ENCODE data around the gene SUCO. TPM values are rescaled to one million over a fixed set of nuclear protein-coding genes. Genes with fewer than 3 reads are reported as not detected.

SUCO gene
- polyA plus RNA-seq, 1 of the 3 experiments (the other 2 are of a cell fraction), result 5.4 TPM

- Histone ChIP-seq H3K4me2 (no peak overlapping the region), H2AFZ (ENCODE audit: low read depth) (no peak overlapping the region), H3K27ac (ENCODE audit: low read depth in 2 of 2, low read length in 1 of 2) (no peak overlapping the region), H3K4me3 (ENCODE audit: low read depth in 2 of 2, low read length in 1 of 2) (no peak overlapping the region), H3K9me2 (no peaks in the 10 kb centered on the region), H3K79me2 (ENCODE audit: insufficient read depth) (peaks cover 4% of the 10 kb centered on the region; the same call in 1 of the 2 replicates), H3K4me1 (ENCODE audit: control insufficient read depth in 1 of 2, insufficient read depth in 2 of 2, low read depth in 1 of 2, low read length in 1 of 2) (no peaks in the 10 kb centered on the region; a peak in 2 of 4 replicates), H3K27me3 (ENCODE audit: insufficient read depth) (no peaks in the 10 kb centered on the region), H4K20me1 (ENCODE audit: insufficient read depth) (no peaks in the 10 kb centered on the region), H3K9ac (no peak overlapping the region), H3F3A (replicated peaks; ENCODE audit: insufficient read depth) (no peaks in the 10 kb centered on the region), H3K36me3 (replicated peaks in 1 of 2; ENCODE audit: control insufficient read depth in 1 of 2, insufficient read depth in 2 of 2, low read length in 1 of 2) (peaks cover 49 to 60% of the 10 kb centered on the region in 2 experiments), H3K9me3 (no peaks in the 10 kb centered on the region)
- POLR2A ChIA-PET, result no interaction called here
- CTCF ChIA-PET, result interaction anchor here (0.8 to 4.7 kb wide), 2 partner anchors 26 to 111 kb away, joined by 4 to 20 read pairs; no protein-coding TSS in a partner anchor
- 98% methylated on average over 4 of the region's 4 CpGs for WGBS (ENCODE audit: low lambda C conversion rate)
- TF ChIP-seq GATA2 (CRISPR knock-in tag; IDR thresholded peaks at IDR 0.05), result no peak
- no peak for TF ChIP-seq FOSL2 (IDR thresholded peaks at IDR 0.05; ENCODE audit: borderline replicate concordance, low read depth)
- TF ChIP-seq TAF1 (IDR thresholded peaks at IDR 0.05; ENCODE audit: borderline replicate concordance, low read depth, low read length), result no peak
- no peak for TF ChIP-seq EP300 (IDR thresholded peaks at IDR 0.05; ENCODE audit: borderline replicate concordance in 1 of 2, low read depth in 1 of 2, low read length in 1 of 2)
- no peak for TF ChIP-seq RFX5 (IDR thresholded peaks at IDR 0.05; ENCODE audit: low read length)
- TF ChIP-seq CHD2 (IDR thresholded peaks at IDR 0.05; ENCODE audit: low read length, partially characterized antibody), result no peak
- TF ChIP-seq NRF1 (IDR thresholded peaks at IDR 0.05; ENCODE audit: low read depth, low read length), result no peak
- TF ChIP-seq TEAD4 (IDR thresholded peaks at IDR 0.05; ENCODE audit: borderline replicate concordance, insufficient read depth), result no peak
- TF ChIP-seq RXRA (IDR thresholded peaks at IDR 0.05; ENCODE audit: borderline replicate concordance, low read depth), result no peak
- TF ChIP-seq, protein P1, sequence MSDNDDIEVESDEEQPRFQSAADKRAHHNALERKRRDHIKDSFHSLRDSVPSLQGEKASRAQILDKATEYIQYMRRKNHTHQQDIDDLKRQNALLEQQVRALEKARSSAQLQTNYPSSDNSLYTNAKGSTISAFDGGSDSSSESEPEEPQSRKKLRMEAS (IDR thresholded peaks at IDR 0.05; ENCODE audit: low read depth), result no peak
- no peak for TF ChIP-seq NFIC (IDR thresholded peaks at IDR 0.05; ENCODE audit: borderline replicate concordance)
- TF ChIP-seq FOXM1 (IDR thresholded peaks at IDR 0.05; ENCODE audit: low read depth), result no peak
- TF ChIP-seq, protein P2, sequence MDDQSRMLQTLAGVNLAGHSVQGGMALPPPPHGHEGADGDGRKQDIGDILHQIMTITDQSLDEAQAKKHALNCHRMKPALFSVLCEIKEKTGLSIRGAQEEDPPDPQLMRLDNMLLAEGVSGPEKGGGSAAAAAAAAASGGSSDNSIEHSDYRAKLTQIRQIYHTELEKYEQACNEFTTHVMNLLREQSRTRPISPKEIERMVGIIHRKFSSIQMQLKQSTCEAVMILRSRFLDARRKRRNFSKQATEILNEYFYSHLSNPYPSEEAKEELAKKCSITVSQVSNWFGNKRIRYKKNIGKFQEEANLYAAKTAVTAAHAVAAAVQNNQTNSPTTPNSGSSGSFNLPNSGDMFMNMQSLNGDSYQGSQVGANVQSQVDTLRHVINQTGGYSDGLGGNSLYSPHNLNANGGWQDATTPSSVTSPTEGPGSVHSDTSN (IDR thresholded peaks at IDR 0.05), result no peak
- TF ChIP-seq ZBTB33 (IDR thresholded peaks at IDR 0.05; ENCODE audit: borderline replicate concordance, low read depth), result no peak
- no peak for TF ChIP-seq JUND (IDR thresholded peaks at IDR 0.05)
- DNase-seq, result no peak
These were observed 75.2 kb downstream of the SUCO start for GRCh38 chr1:172608098-172608601.

DNA sequence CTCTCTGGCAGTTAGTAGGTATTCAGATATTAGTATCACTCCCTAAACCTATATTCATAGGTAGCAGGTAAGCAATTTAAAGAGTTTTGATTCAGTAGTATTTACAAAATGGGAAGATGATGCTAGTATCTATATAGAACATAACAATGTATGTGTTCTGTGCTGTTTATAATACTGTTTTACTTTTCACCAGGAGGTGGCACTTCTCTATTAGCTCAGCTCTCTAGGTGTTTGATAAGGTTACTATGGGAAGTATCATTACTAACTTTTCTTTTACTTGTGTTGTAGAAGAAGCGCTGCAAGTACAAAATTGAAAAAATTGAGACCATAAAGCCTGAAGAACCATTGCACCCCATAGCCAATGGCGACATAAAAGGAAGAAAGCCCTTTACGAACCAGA, 76.6 kb downstream of the SUCO start:
- H3K9me3 ChIP-seq, result no peaks in the 10 kb centered on the region
- no peaks in the 10 kb centered on the region for H3F3A ChIP-seq (replicated peaks; ENCODE audit: insufficient read depth)
- DNase-seq, result no peak
- ChIA-PET CTCF (interaction anchor here (0.6 to 4.7 kb wide), 7 partner anchors 12 to 159 kb away, joined by 3 to 20 read pairs (median 4); no protein-coding TSS in a partner anchor), POLR2A (no interaction called here)
- H2AFZ ChIP-seq (ENCODE audit: low read depth), result no peak overlapping the region
- no peaks in the 10 kb centered on the region for H3K27me3 ChIP-seq (ENCODE audit: insufficient read depth)
- H3K36me3 ChIP-seq (replicated peaks in 1 of 2; ENCODE audit: control insufficient read depth in 1 of 2, insufficient read depth in 2 of 2, low read length in 1 of 2), result peaks cover 36 to 46% of the 10 kb centered on the region in 2 experiments
- H3K79me2 ChIP-seq (ENCODE audit: insufficient read depth), result peaks cover 4% of the 10 kb centered on the region; the same call in 1 of the 2 replicates
- no peak overlapping the region for H3K4me2 ChIP-seq
- H3K9ac ChIP-seq, result no peak overlapping the region
- no peaks in the 10 kb centered on the region for H3K9me2 ChIP-seq
- no peaks in the 10 kb centered on the region for H4K20me1 ChIP-seq (ENCODE audit: insufficient read depth)
- H3K27ac ChIP-seq (ENCODE audit: low read depth in 2 of 2, low read length in 1 of 2), result no peak overlapping the region
- H3K4me1 ChIP-seq (ENCODE audit: control insufficient read depth in 1 of 2, insufficient read depth in 2 of 2, low read depth in 1 of 2, low read length in 1 of 2), result no peaks in the 10 kb centered on the region; a peak in 2 of 4 replicates
- WGBS (ENCODE audit: low lambda C conversion rate), result 94% methylated on average over 3 of the region's 3 CpGs
- no peak overlapping the region for H3K4me3 ChIP-seq (ENCODE audit: low read depth in 2 of 2, low read length in 1 of 2)
- TF ChIP-seq FOXJ3 (CRISPR knock-in tag; IDR thresholded peaks at IDR 0.05), result no peak
- peak; percentile 56 for TF ChIP-seq RAD21 (IDR thresholded peaks at IDR 0.05; ENCODE audit: low read length)
- TF ChIP-seq POLR2AphosphoS5 (IDR thresholded peaks at IDR 0.05; ENCODE audit: low read depth, low read length), result no peak
- TF ChIP-seq ELF1 (IDR thresholded peaks at IDR 0.05), result no peak
- TF ChIP-seq SMC3 (IDR thresholded peaks at IDR 0.05; ENCODE audit: low read depth, low read length), result peak; percentile 38
- no peak for TF ChIP-seq USF2 (IDR thresholded peaks at IDR 0.05; ENCODE audit: borderline replicate concordance, low read depth, low read length)
- no peak for TF ChIP-seq CHD2 (IDR thresholded peaks at IDR 0.05; ENCODE audit: low read length, partially characterized antibody)
- TF ChIP-seq SIN3A (IDR thresholded peaks at IDR 0.05; ENCODE audit: borderline replicate concordance, low read depth, low read length), result no peak
- TF ChIP-seq TCF12 (IDR thresholded peaks at IDR 0.05), result no peak
- no peak for TF ChIP-seq NRF1 (IDR thresholded peaks at IDR 0.05; ENCODE audit: low read depth, low read length)
- TF ChIP-seq, protein P3, sequence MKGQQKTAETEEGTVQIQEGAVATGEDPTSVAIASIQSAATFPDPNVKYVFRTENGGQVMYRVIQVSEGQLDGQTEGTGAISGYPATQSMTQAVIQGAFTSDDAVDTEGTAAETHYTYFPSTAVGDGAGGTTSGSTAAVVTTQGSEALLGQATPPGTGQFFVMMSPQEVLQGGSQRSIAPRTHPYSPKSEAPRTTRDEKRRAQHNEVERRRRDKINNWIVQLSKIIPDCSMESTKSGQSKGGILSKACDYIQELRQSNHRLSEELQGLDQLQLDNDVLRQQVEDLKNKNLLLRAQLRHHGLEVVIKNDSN (IDR thresholded peaks at IDR 0.05; ENCODE audit: borderline replicate concordance, low read depth), result no peak
- no peak for TF ChIP-seq JUND (IDR thresholded peaks at IDR 0.05)
- TF ChIP-seq GATA2 (CRISPR knock-in tag; IDR thresholded peaks at IDR 0.05), result no peak

Data from SK-N-SH (cell line).